22Rv1 (cell line): ENCODE results near the gene TMEM158.

ENCODE experiments used
- H3K27ac ChIP-seq: fragments of 450-650 bp; 2 replicates; pipeline ENCODE4 v1.5.1; 2017
- CTCF ChIP-seq: fragments of 450-650 bp; IDR thresholded peaks from 2 replicates; pipeline ENCODE4 v1.5.1; 2017; ENCODE audit warnings: mild to moderate bottlenecking
- ZFX ChIP-seq: fragments of 450-650 bp; IDR thresholded peaks from 2 replicates; pipeline ENCODE4 v1.6.1; 2017; ENCODE audit warnings: antibody characterized with exemption, borderline replicate concordance

Gene TMEM158

GRCh38 chr3:45180051-45180450, 46.0 kb downstream of the TMEM158 start:
- TF ChIP-seq CTCF = no peak
- TF ChIP-seq ZFX = no peak

GRCh38 chr3:45179163-45179562, 46.9 kb downstream of the TMEM158 start:
- H3K27ac ChIP-seq = no peak overlapping the region
- TF ChIP-seq ZFX = no peak
- TF ChIP-seq CTCF = no peak

More at GRCh38 chr3:45180051-45180450, 46.0 kb downstream of the TMEM158 start:
- no peak overlapping the region for H3K27ac ChIP-seq

DNA sequence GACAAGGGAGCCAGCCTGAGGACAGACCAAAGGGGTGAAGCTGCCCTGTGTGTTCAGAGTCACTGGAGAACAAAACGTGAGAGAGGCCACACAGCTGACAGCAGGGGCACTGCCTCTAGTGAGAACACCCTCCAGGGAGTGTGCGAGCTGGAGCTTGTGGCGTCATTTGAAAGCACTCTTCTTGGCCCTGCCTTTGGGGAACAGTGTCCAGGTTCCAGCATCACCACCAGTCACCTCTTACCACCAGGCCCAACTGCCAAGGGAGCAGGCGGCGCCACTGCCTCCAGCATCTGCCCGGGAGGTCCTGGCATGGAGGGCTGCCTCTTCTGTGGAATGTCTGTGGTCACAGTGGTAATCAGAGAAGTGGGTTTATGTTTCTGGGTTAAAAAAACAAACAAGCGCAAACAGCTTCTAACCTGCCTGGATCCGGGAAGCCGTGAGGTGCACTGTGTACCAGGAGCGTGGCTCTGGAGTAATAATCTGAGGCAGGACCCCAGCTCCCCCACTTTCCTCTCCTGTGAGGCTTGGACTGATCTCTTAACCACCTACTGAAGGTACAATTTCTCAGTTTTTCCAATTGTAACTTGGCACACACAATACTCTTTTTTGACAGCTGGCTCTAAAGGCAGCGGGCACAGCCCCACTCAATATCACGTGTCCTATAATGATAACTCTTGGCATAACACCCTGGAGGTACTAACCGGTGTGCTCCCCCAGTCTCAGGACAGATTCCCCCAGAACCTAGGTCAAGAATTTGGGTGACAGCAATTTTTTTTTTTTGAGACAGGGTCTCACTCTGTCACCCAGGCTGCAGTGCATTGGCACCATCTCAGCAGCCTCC, 47.7 kb downstream of the TMEM158 start:
- no peak overlapping the region for H3K27ac ChIP-seq
- TF ChIP-seq CTCF (no peak), ZFX (no peak)

- H3K27ac ChIP-seq = no peak overlapping the region
- TF ChIP-seq ZFX (no peak), CTCF (no peak)
Observed at GRCh38 chr3:45176912-45177311, 49.2 kb downstream of the TMEM158 start.
